22Rv1 (cell line): ENCODE results near the gene ACOX2.

Source experiments
- ZFX ChIP-seq: fragments of 450-650 bp; IDR thresholded peaks from 2 replicates; pipeline ENCODE4 v1.6.1; 2017; ENCODE audit warnings: antibody characterized with exemption, borderline replicate concordance
- TF ChIP-seq, protein P1 (sequence below): fragments of 450-650 bp; IDR thresholded peaks from 2 replicates; pipeline ENCODE4 v1.5.1; 2017; ENCODE audit warnings: mild to moderate bottlenecking

DNA sequence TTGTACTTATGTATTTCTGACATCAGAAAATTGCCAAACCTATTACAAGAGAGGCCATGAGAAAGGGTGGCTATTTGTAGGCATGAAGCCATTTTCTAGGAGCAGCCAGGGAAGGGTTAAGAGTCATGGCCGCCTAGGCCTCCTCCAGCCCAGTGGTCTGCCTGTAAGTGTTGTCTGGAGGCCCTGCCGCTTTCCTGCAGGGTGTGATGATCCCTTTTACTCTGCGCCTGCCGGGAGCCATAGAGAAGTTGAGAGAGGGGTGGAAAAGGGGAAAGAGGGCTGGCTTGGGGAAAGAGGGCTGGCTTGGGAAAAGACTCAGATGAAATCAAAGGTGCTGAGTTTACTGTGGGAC, 74.2 kb downstream of the ACOX2 start:
- TF ChIP-seq, protein P1, sequence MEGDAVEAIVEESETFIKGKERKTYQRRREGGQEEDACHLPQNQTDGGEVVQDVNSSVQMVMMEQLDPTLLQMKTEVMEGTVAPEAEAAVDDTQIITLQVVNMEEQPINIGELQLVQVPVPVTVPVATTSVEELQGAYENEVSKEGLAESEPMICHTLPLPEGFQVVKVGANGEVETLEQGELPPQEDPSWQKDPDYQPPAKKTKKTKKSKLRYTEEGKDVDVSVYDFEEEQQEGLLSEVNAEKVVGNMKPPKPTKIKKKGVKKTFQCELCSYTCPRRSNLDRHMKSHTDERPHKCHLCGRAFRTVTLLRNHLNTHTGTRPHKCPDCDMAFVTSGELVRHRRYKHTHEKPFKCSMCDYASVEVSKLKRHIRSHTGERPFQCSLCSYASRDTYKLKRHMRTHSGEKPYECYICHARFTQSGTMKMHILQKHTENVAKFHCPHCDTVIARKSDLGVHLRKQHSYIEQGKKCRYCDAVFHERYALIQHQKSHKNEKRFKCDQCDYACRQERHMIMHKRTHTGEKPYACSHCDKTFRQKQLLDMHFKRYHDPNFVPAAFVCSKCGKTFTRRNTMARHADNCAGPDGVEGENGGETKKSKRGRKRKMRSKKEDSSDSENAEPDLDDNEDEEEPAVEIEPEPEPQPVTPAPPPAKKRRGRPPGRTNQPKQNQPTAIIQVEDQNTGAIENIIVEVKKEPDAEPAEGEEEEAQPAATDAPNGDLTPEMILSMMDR: no peak
- TF ChIP-seq ZFX: no peak
